ENCODE results near the gene KIAA1549.

KIAA1549 gene

DNA sequence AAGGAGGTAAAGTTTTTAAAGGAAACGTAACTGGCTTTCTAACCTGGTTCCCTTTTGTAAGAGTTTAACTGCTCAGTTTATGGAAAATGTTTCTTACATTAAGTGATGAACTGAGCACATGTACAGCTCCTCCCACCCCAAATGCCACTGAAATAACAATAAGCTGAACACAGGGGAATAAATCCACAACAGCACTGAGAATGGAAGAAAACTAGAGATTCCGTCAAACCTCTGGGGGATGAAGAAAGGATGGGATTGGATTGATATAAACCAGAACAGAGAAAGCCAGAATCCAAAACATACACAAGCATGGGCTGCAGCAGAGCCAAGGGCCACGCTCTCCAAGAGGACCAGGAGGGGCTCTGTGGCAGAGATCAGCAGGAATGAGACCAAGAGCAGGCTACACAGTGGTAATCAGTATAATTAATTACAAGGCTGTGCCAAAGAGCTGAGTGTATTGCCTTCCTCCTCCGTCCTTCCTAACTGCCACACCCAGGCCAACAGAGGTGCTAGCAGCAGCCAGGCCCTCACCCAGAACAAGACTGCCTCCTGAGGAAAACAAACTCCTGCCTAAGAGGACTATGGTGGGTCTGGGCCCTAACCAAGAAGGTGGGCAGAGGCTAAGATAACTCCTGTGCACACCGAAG is 73.9 kb downstream of the KIAA1549 start:
- no peak for DNase-seq (ENCODE audit: low spot score)

DNA sequence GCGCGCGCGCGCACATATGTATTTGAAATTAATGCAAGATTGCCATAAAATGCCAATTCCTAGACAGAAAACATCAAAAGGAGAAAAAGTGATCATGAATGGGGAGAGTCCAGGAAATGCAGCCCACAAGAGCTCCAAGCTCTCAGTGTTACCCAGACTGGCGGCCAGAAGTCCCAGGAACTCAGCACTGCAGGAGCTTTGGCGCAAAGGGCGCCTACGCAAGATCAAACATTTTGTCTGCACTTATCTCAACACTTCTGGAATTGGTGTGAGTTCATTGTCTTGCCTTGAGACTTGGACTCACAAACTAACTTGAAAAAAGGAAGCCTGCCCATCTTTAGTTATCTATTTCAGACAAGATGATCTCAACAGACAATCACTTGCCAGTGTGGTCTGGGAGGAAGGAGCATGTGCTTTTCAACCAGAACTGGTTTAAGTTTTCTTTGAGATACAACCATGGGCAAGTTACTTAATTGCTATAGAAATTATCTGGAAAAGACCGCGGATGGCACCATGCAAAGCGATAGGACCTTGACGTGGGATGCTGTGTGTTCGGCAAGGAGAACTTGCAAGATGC is 77.2 kb downstream of the KIAA1549 start:
- no peak for DNase-seq (ENCODE audit: low spot score)

GRCh38 chr7:138903186-138903820 is 77.9 kb downstream of the KIAA1549 start:
- DNase-seq (ENCODE audit: low spot score) = no peak

GRCh38 chr7:138902161-138902560 is 79.0 kb downstream of the KIAA1549 start:
- no peak for DNase-seq (ENCODE audit: low spot score)

- no peak for DNase-seq (ENCODE audit: low spot score)
Measured at GRCh38 chr7:138900035-138900828, 81.0 kb downstream of the KIAA1549 start.

DNA sequence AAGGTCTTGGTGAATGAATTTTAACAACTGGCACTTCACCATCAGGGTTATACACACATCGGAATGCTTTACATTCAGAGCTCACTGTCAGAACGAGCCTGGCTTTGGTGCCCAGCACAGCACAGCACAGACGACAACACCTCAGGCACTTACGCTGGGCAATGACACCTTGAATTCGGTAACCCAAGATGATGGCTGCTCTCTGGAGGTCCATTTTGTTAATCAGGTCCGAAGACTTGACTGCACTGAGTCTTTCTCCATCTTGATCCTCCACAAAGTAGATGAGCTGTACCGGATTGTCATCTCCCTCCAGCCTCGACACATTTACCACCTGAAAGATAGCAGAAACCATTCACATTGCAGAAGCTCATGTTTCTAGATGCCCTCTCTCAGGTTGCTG is 82.4 kb downstream of the KIAA1549 start:
- no peak for DNase-seq (ENCODE audit: low spot score)

DNA sequence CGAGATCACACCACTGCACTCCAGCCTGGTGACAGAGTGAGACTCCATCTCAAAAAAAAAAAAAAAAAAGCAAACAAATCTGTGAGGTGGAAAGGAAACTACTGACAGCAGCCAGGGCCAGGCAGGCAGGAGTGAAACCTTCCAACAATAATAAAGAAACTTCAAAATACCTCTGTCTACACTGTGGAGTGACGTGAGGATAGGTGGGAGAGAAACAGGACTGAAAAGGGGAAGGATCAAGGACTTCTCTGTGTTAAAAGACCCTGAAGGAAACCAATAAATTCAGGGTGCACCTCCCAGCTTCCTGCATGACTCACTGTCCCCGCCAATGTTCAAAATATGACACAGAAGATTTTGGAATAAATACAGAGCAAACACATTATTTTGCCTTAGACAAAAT is 82.9 kb downstream of the KIAA1549 start:
- no peak for DNase-seq (ENCODE audit: low spot score)

- no peak for DNase-seq (ENCODE audit: low spot score)
Measured at GRCh38 chr7:138895679-138896078, 85.5 kb downstream of the KIAA1549 start.

GRCh38 chr7:138893258-138893657 is 87.9 kb downstream of the KIAA1549 start:
- no peak for DNase-seq (ENCODE audit: low spot score)

- no peak for DNase-seq (ENCODE audit: low spot score)
Measured at GRCh38 chr7:138892812-138893211, 88.4 kb downstream of the KIAA1549 start.

DNA sequence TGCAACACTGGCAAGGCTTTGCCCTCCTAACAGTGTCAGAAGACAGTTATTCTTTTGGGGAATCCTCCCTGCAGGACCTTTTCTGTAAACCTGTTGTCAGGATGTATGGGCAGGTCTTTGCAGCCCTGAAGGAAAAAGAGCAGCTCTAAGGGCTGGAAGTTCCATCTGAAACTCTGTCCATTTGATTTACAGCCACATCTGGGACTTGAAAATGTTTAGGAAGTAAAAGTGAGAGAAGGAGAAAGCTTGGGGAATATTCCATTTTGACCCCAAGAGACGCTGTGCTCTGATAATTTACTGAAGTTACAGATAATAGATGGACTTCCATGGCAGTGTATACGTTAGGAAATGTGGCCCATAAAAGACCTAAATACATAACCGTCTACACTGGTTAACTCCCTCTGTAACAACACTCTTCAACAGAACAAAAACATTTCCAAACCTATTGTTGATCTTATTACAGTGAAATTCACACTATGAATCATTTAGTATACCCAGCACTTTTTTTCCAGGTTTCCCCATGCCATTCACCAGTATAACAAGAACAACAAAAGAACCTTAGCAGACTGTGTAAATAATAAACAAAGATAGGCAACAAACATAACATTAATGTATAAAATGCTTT is 89.1 kb downstream of the KIAA1549 start:
- no peak for DNase-seq (ENCODE audit: low spot score)

GRCh38 chr7:138891446-138891810 is 89.8 kb downstream of the KIAA1549 start:
- DNase-seq (ENCODE audit: low spot score) = no peak

- no peak for DNase-seq (ENCODE audit: low spot score)
Measured at GRCh38 chr7:138890499-138891445, 90.4 kb downstream of the KIAA1549 start.

DNA sequence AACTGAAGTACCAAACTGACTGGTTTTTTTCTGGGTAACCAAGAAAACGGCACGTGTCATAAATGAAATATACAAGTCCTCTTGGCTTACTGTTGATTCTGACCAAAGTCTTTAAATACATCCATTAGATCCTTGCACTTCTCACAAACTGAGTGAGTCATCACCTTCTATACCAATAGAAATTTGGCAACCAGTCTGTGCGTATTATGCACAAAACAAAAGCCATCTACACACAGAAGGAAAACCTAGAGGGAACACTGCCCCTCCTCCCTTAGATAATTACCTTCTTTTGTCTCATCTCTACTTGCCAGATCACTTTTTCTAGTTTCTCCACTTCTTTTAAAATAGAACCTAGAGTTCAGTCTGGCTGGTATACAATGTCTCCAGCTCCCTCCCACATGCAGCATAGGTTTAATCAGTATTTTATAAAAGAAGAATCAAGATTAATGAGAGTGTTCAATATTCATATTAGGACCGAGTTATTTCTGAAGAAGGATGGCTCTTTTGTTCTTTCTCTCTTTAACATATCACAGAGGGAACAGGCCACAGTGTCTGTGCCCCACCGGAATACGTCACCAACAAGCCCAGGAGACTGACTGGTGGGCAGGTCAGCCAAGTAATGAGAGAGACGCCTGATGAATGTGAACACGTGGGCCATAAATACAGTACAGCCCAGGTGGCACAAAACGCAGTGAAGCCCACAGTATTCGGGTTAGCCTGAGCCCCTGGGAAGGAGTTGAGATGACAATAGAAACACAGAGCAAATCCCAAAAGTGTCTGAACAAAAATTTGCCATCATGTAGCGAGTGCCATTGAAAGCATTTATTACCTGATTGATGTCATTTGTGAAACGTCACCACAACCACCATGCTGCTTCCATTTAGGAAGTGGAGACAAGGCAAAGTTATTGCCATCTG is 91.3 kb downstream of the KIAA1549 start:
- no peak for DNase-seq (ENCODE audit: low spot score)

DNA sequence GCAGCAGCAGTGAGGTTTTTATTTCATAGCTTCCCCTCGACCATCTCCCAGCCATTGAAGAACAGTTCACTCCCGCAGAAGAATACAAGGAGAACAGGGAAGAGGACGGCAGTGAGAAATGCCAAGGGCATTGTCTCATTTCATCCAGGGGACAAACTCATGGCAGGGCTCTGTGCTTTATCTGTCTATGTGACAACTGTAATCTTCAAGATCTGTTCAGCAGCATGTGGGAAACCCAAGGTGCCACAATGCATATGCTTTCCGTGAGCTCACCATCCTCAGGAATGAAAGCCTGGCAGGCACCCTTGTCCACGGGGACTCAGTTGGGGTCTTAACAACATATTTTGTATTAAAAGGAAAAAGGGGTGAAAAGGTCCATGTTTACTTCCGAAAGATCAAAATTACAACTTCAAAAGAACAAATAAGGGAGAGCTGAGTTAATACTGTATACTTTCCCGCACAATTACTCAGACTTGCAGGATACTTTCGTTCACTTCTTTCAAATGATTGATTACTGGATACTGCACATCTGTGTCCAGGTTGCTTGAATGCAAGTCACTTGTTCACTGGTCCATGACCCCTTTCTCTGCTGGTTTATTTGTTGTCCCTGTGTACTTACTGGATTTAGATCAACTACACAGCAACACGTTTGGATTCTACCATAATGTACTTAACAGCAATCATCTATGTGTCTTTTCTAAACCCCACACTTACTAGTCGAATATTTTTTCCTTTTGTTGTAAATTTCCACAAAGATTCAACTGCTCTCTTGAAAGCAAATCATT is 93.1 kb downstream of the KIAA1549 start:
- no peak for DNase-seq (ENCODE audit: low spot score)

DNA sequence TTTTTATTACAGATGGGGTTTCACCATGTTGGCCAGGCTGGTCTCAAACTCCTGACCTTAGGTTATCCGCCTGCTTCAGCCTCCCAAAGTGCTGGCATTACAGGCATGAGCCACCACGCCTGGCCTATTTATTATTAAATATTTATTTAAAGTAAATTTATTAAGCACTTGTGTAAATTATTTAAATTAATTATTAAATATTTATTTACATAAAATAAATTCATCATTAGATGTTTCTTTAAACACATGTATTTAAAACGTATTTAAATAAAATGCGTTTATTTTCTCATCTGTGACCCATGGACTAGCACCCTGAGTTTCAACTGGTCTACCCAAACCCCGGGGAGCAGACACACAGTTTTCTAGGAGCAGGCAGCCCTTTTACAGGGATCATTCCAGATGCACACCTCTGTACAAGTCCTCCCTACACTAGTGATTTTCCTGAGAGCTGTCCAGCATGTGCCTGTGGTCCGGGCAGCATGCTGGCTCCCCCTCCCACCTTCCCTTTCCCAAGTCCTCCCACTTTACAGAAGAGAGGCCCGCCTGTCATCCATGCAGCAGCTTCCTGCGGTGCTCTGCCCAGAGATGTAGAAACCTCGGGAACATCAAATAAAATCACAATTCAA is 94.0 kb downstream of the KIAA1549 start:
- no peak for DNase-seq (ENCODE audit: low spot score)

- peak; percentile 52 for DNase-seq (ENCODE audit: low spot score)
Measured at GRCh38 chr7:138886501-138886917, 94.7 kb downstream of the KIAA1549 start.

GRCh38 chr7:138885383-138886147 is 95.6 kb downstream of the KIAA1549 start:
- DNase-seq (ENCODE audit: low spot score) = no peak
